ENCODE results near the gene AEBP2.

- TF ChIP-seq CTBP1 (IDR thresholded peaks at IDR 0.05; ENCODE audit: borderline replicate concordance): no peak
- no peak for TF ChIP-seq ZBTB26 (CRISPR knock-in tag; IDR thresholded peaks at IDR 0.05)
- TF ChIP-seq HMGXB4 (CRISPR knock-in tag; IDR thresholded peaks at IDR 0.05): no peak
- no peak for TF ChIP-seq ZKSCAN8 (CRISPR knock-in tag; IDR thresholded peaks at IDR 0.05)
- no peak for TF ChIP-seq GABPA (tag; conservative IDR thresholded peaks at IDR 0.05; ENCODE audit: low read depth)
- TF ChIP-seq HCFC1 (IDR thresholded peaks at IDR 0.05; ENCODE audit: low read depth, low read length): no peak
- no peak for TF ChIP-seq TAF1 (IDR thresholded peaks at IDR 0.05; ENCODE audit: control insufficient read depth, extremely low read depth, insufficient read depth, low read length, severe bottlenecking)
- TF ChIP-seq REST (IDR thresholded peaks at IDR 0.05; ENCODE audit: borderline replicate concordance): no peak
- TF ChIP-seq REST (CRISPR knock-in tag; IDR thresholded peaks at IDR 0.05; ENCODE audit: low read depth): no peak
- no peak for TF ChIP-seq POLR2A (conservative IDR thresholded peaks at IDR 0.05)
- TF ChIP-seq SIN3B (IDR thresholded peaks at IDR 0.05; ENCODE audit: low read depth): no peak
Measured at GRCh38 chr12:19402743-19403431, 36.4 kb upstream of the AEBP2 start.

Data from K562 (cell line).